Immature natural killer cell (primary cell): ENCODE data around the gene GFOD1. TPM values are rescaled to one million over a fixed set of nuclear protein-coding genes. Genes with fewer than 3 reads are reported as not detected.
"Not testable (repeated sequence)": the region's sequence is repeated elsewhere in the genome, so short reads cannot be mapped to it uniquely, and the experiment has no call there.

Experiments
- DNase-seq, 3 donors: peaks; one replicate each; pipeline ENCODE4 v3.0.0; 2022; ENCODE audit warnings: mixed read lengths in 1 of 3
- H3K27ac Mint-ChIP-seq, 6 donors: one replicate each; pipeline ENCODE4 v1.8.0; 2020; ENCODE audit warnings: mixed read lengths in 6 of 6, mild to moderate bottlenecking in 5 of 6, inconsistent platforms in 4 of 6, moderate library complexity in 3 of 6
- H3K27me3 Mint-ChIP-seq, 3 donors: one replicate each; pipeline ENCODE4 v1.8.0; 2020 to 2021; ENCODE audit warnings: low read depth in 3 of 3, mild to moderate bottlenecking in 3 of 3, mixed read lengths in 3 of 3, moderate library complexity in 3 of 3, inconsistent platforms in 1 of 3
- H3K36me3 Mint-ChIP-seq, 3 donors: one replicate each; pipeline ENCODE4 v1.8.0; 2020; ENCODE audit warnings: mixed read lengths in 3 of 3, inconsistent platforms in 2 of 3, mild to moderate bottlenecking in 2 of 3
- H3K4me1 Mint-ChIP-seq, 2 donors: one replicate each; pipeline ENCODE4 v1.8.0; 2020; ENCODE audit warnings: inconsistent platforms in 2 of 2, mild to moderate bottlenecking in 2 of 2, mixed read lengths in 2 of 2, moderate library complexity in 1 of 2
- H3K4me3 Mint-ChIP-seq, 5 donors: one replicate each; pipeline ENCODE4 v1.8.0; 2020; ENCODE audit warnings: mild to moderate bottlenecking in 5 of 5, mixed read lengths in 5 of 5, inconsistent platforms in 3 of 5, moderate library complexity in 3 of 5
- H3K9me3 Mint-ChIP-seq, 6 donors: one replicate each; pipeline ENCODE4 v1.8.0; 2020; ENCODE audit warnings: mild to moderate bottlenecking in 6 of 6, mixed read lengths in 6 of 6, inconsistent platforms in 4 of 6, moderate library complexity in 3 of 6
- polyA plus RNA-seq, 3 donors: library from polyadenylated mRNA; unstranded; fragments of 300-500 nt; fragmentation: Illumina TruSeq; gene quantifications; one replicate each; pipeline ENCODE4 v1.2.3, GENCODE V29; 2021

Gene GFOD1
- polyA plus RNA-seq, 3 donors from 2014 or later, result 22.5 to 68.8 (median 49.3) TPM

- no peaks in the 10 kb centered on the region for H3K9me3 Mint-ChIP-seq
- no peaks in the 10 kb centered on the region for H3K36me3 Mint-ChIP-seq
- no peak for DNase-seq
- peaks cover 69 to 88% of the 10 kb centered on the region in 2 donors for H3K4me1 Mint-ChIP-seq
- H3K27ac Mint-ChIP-seq, result peak overlapping the region in 3 of 6 donors; percentile 4 to 62 (median 19)
- H3K27me3 Mint-ChIP-seq, result peaks cover 0 to 2% (median 0%) of the 10 kb centered on the region in 3 donors
- H3K4me3 Mint-ChIP-seq, result peak overlapping the region in 1 of 5 donors; percentile 15
Measured at GRCh38 chr6:13398421-13398994, 88.9 kb downstream of the GFOD1 start.

- H3K36me3 Mint-ChIP-seq, result no peaks in the 10 kb centered on the region
- H3K4me3 Mint-ChIP-seq, result peak overlapping the region in 2 of 5 donors; percentile 11 to 56
- no peaks in the 10 kb centered on the region for H3K9me3 Mint-ChIP-seq
- H3K4me1 Mint-ChIP-seq, result peaks cover 68 to 85% of the 10 kb centered on the region in 2 donors
- peaks cover 0 to 2% (median 0%) of the 10 kb centered on the region in 3 donors for H3K27me3 Mint-ChIP-seq
- no peak for DNase-seq
- H3K27ac Mint-ChIP-seq, result peak overlapping the region in 5 of 6 donors; percentile 5 to 90 (median 77)
Measured at GRCh38 chr6:13398069-13398381, 89.4 kb downstream of the GFOD1 start.

- Mint-ChIP-seq H3K4me1 (peaks cover 68 to 86% of the 10 kb centered on the region in 2 donors), H3K36me3 (no peaks in the 10 kb centered on the region), H3K4me3 (peak overlapping the region; percentile 12 to 60 (median 56)), H3K27ac (peak overlapping the region; percentile 74 to 90 (median 82)), H3K27me3 (peaks cover 0 to 2% (median 0%) of the 10 kb centered on the region in 3 donors), H3K9me3 (no peaks in the 10 kb centered on the region)
- no peak for DNase-seq
Measured at GRCh38 chr6:13397359-13398068, 89.9 kb downstream of the GFOD1 start.

- Mint-ChIP-seq H3K27me3 (peaks cover 0 to 2% (median 0%) of the 10 kb centered on the region in 3 donors), H3K36me3 (no peaks in the 10 kb centered on the region), H3K27ac (peak overlapping the region; percentile 74 to 90 (median 82)), H3K4me1 (peaks cover 69 to 86% of the 10 kb centered on the region in 2 donors), H3K9me3 (no peaks in the 10 kb centered on the region), H3K4me3 (peak overlapping the region in 2 of 5 donors; percentile 21 to 60)
- no peak for DNase-seq
Measured at GRCh38 chr6:13396241-13396792, 91.1 kb downstream of the GFOD1 start.

GRCh38 chr6:13395272-13396237, 91.8 kb downstream of the GFOD1 start:
- Mint-ChIP-seq H3K4me1 (peaks cover 68 to 86% of the 10 kb centered on the region in 2 donors), H3K4me3 (no peak overlapping the region), H3K27ac (peak overlapping the region; percentile 74 to 90 (median 82)), H3K9me3 (no peaks in the 10 kb centered on the region), H3K36me3 (no peaks in the 10 kb centered on the region), H3K27me3 (peaks cover 0 to 3% (median 1%) of the 10 kb centered on the region in 3 donors)
- DNase-seq, result no peak

GRCh38 chr6:13392462-13392861, 94.9 kb downstream of the GFOD1 start:
- Mint-ChIP-seq H3K4me3 (peak overlapping the region in 1 of 5 donors; percentile 5), H3K27me3 (peaks cover 0 to 7% (median 2%) of the 10 kb centered on the region in 3 donors), H3K36me3 (peaks cover 0 to 8% (median 0%) of the 10 kb centered on the region in 3 donors), H3K27ac (peak overlapping the region; percentile 47 to 86 (median 73)), H3K9me3 (no peaks in the 10 kb centered on the region), H3K4me1 (peaks cover 74 to 89% of the 10 kb centered on the region in 2 donors)
- DNase-seq, result no peak

GRCh38 chr6:13391537-13391936, 95.9 kb downstream of the GFOD1 start:
- Mint-ChIP-seq H3K9me3 (no peaks in the 10 kb centered on the region), H3K4me3 (no peak overlapping the region), H3K4me1 (peaks cover 74 to 89% of the 10 kb centered on the region in 2 donors), H3K27ac (peak overlapping the region; percentile 17 to 90 (median 54)), H3K36me3 (peaks cover 0 to 9% (median 0%) of the 10 kb centered on the region in 3 donors), H3K27me3 (peaks cover 0 to 6% (median 2%) of the 10 kb centered on the region in 3 donors)
- no peak for DNase-seq

- Mint-ChIP-seq H3K27me3 (peaks cover 2 to 5% (median 2%) of the 10 kb centered on the region in 3 donors), H3K36me3 (peaks cover 0 to 12% (median 0%) of the 10 kb centered on the region in 3 donors), H3K27ac (peak overlapping the region; percentile 80 to 96 (median 91)), H3K9me3 (no peaks in the 10 kb centered on the region), H3K4me3 (peak overlapping the region; percentile 56 to 82 (median 66)), H3K4me1 (peaks cover 74 to 89% of the 10 kb centered on the region in 2 donors)
- DNase-seq, result peak; percentile 38 to 47 (median 44)
Measured at GRCh38 chr6:13390658-13391057, 96.7 kb downstream of the GFOD1 start.

GRCh38 chr6:13389237-13389636, 98.2 kb downstream of the GFOD1 start:
- not testable (repeated sequence) for H3K27me3 Mint-ChIP-seq, H3K9me3 Mint-ChIP-seq, DNase-seq
- peaks cover 82 to 90% of the 10 kb centered on the region in 2 donors for H3K4me1 Mint-ChIP-seq
- H3K4me3 Mint-ChIP-seq, result peak overlapping the region in 3 of 5 donors; percentile 17 to 47 (median 44)
- peak overlapping the region; percentile 75 to 91 (median 80) for H3K27ac Mint-ChIP-seq
- H3K36me3 Mint-ChIP-seq, result peaks cover 0 to 12% (median 0%) of the 10 kb centered on the region in 3 donors

- not testable (repeated sequence) for H3K27me3 Mint-ChIP-seq, DNase-seq, H3K9me3 Mint-ChIP-seq
- peak overlapping the region; percentile 75 to 91 (median 80) for H3K27ac Mint-ChIP-seq
- H3K36me3 Mint-ChIP-seq, result peaks cover 0 to 12% (median 0%) of the 10 kb centered on the region in 3 donors
- peak overlapping the region in 1 of 5 donors; percentile 44 for H3K4me3 Mint-ChIP-seq
- H3K4me1 Mint-ChIP-seq, result peaks cover 85 to 91% of the 10 kb centered on the region in 2 donors
Measured at GRCh38 chr6:13388769-13389168, 98.6 kb downstream of the GFOD1 start.

GRCh38 chr6:13384966-13385365, 102.4 kb downstream of the GFOD1 start:
- Mint-ChIP-seq H3K27me3 (peaks cover 0 to 6% (median 3%) of the 10 kb centered on the region in 3 donors), H3K36me3 (peaks cover 0 to 12% (median under 1%) of the 10 kb centered on the region in 3 donors), H3K9me3 (no peaks in the 10 kb centered on the region), H3K27ac (peak overlapping the region; percentile 88 to 96 (median 92)), H3K4me1 (peaks cover 96 to 100% of the 10 kb centered on the region in 2 donors), H3K4me3 (peak overlapping the region in 2 of 5 donors; percentile 18 to 43)
- no peak for DNase-seq

GRCh38 chr6:13384506-13384905, 102.9 kb downstream of the GFOD1 start:
- Mint-ChIP-seq H3K9me3 (no peaks in the 10 kb centered on the region), H3K36me3 (peaks cover 0 to 9% (median 5%) of the 10 kb centered on the region in 3 donors), H3K4me1 (peaks cover 96 to 100% of the 10 kb centered on the region in 2 donors), H3K27ac (peak overlapping the region; percentile 88 to 96 (median 92)), H3K27me3 (peaks cover 0 to 10% (median 3%) of the 10 kb centered on the region in 3 donors), H3K4me3 (peak overlapping the region in 2 of 5 donors; percentile 10 to 18)
- no peak for DNase-seq
